ENCODE measurements around the gene WFDC10B.

DNA sequence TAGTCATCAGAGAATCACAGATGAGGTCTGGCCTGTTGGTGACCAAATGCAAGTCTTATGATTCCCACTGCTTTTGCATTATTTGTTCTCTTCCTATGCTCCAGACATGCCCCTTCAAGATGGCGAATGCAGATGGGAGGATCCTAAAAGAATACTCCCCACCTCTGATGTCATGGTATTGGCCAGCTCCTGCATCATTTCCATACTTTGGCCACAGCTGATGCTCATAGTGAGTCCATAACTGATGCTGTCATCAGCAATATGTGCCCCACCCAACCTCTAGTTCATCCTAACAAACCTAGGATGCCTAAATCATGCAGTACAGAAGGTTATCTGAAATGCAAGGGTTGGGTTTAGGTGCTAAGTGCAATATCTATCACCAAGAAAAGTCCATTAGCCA lies 68.3 kb downstream of the WFDC10B start:
- TF ChIP-seq, protein P1, sequence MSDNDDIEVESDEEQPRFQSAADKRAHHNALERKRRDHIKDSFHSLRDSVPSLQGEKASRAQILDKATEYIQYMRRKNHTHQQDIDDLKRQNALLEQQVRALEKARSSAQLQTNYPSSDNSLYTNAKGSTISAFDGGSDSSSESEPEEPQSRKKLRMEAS (IDR thresholded peaks at IDR 0.05), result no peak
- TF ChIP-seq NR2F2 (IDR thresholded peaks at IDR 0.05), result no peak
- TF ChIP-seq, protein P2, sequence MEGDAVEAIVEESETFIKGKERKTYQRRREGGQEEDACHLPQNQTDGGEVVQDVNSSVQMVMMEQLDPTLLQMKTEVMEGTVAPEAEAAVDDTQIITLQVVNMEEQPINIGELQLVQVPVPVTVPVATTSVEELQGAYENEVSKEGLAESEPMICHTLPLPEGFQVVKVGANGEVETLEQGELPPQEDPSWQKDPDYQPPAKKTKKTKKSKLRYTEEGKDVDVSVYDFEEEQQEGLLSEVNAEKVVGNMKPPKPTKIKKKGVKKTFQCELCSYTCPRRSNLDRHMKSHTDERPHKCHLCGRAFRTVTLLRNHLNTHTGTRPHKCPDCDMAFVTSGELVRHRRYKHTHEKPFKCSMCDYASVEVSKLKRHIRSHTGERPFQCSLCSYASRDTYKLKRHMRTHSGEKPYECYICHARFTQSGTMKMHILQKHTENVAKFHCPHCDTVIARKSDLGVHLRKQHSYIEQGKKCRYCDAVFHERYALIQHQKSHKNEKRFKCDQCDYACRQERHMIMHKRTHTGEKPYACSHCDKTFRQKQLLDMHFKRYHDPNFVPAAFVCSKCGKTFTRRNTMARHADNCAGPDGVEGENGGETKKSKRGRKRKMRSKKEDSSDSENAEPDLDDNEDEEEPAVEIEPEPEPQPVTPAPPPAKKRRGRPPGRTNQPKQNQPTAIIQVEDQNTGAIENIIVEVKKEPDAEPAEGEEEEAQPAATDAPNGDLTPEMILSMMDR (IDR thresholded peaks at IDR 0.05; ENCODE audit: low read depth, low read length, missing input control), result no peak
- TF ChIP-seq EGR1 (IDR thresholded peaks at IDR 0.05; ENCODE audit: low read depth in 2 of 2), result no peak
- TF ChIP-seq HNF4A (conservative IDR thresholded peaks at IDR 0.05), result no peak
- no peak for TF ChIP-seq TAF1 (conservative IDR thresholded peaks at IDR 0.05)
- TF ChIP-seq, protein P3, sequence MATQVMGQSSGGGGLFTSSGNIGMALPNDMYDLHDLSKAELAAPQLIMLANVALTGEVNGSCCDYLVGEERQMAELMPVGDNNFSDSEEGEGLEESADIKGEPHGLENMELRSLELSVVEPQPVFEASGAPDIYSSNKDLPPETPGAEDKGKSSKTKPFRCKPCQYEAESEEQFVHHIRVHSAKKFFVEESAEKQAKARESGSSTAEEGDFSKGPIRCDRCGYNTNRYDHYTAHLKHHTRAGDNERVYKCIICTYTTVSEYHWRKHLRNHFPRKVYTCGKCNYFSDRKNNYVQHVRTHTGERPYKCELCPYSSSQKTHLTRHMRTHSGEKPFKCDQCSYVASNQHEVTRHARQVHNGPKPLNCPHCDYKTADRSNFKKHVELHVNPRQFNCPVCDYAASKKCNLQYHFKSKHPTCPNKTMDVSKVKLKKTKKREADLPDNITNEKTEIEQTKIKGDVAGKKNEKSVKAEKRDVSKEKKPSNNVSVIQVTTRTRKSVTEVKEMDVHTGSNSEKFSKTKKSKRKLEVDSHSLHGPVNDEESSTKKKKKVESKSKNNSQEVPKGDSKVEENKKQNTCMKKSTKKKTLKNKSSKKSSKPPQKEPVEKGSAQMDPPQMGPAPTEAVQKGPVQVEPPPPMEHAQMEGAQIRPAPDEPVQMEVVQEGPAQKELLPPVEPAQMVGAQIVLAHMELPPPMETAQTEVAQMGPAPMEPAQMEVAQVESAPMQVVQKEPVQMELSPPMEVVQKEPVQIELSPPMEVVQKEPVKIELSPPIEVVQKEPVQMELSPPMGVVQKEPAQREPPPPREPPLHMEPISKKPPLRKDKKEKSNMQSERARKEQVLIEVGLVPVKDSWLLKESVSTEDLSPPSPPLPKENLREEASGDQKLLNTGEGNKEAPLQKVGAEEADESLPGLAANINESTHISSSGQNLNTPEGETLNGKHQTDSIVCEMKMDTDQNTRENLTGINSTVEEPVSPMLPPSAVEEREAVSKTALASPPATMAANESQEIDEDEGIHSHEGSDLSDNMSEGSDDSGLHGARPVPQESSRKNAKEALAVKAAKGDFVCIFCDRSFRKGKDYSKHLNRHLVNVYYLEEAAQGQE (IDR thresholded peaks at IDR 0.05), result no peak
